HG03280 (cell line): ENCODE measurements around the gene APOBEC3C.
"Not testable (repeated sequence)": the region's sequence is repeated elsewhere in the genome, so short reads cannot be mapped to it uniquely, and the experiment has no call there.

Source experiments
- ATAC-seq: cut with Tn5 transposase; IDR thresholded peaks from one replicate; pipeline ENCODE4 v1.9.1; 2021; ENCODE audit warnings: mild to moderate bottlenecking, moderate library complexity; ENCODE audit not compliant: unreplicated experiment

Gene APOBEC3C

GRCh38 chr22:38981992-38982927, 31.8 kb upstream of the APOBEC3C start, which contains the start of gene APOBEC3B:
APOBEC3B (plus strand) TSS chr22:38982347; CDS start chr22:38982454, 107 bp downstream.
- ATAC-seq, result peak; percentile 45

- ATAC-seq, result no peak
Measured at GRCh38 chr22:38984224-38984623, 29.8 kb upstream of the APOBEC3C start.

GRCh38 chr22:38984784-38985757, 29.0 kb upstream of the APOBEC3C start:
- ATAC-seq, result peak; percentile 76

- ATAC-seq, result no peak
Measured at GRCh38 chr22:38986629-38987028, 27.4 kb upstream of the APOBEC3C start.

- ATAC-seq, result no peak
Measured at GRCh38 chr22:38987171-38987895, 26.7 kb upstream of the APOBEC3C start.

GRCh38 chr22:38989466-38989865, 24.6 kb upstream of the APOBEC3C start:
- ATAC-seq, result no peak

- ATAC-seq, result not testable (repeated sequence)
Measured at GRCh38 chr22:38992871-38993371, 21.1 kb upstream of the APOBEC3C start.

- ATAC-seq, result no peak
Measured at GRCh38 chr22:38996105-38996504, 18.0 kb upstream of the APOBEC3C start.

- no peak for ATAC-seq
Measured at GRCh38 chr22:38997518-38997917, 16.5 kb upstream of the APOBEC3C start.

- ATAC-seq, result peak; percentile 64
Measured at GRCh38 chr22:39003165-39003638, 10.9 kb upstream of the APOBEC3C start.

- no peak for ATAC-seq
Measured at GRCh38 chr22:39007177-39007576, 6.9 kb upstream of the APOBEC3C start.

GRCh38 chr22:39008271-39008850, 5.7 kb upstream of the APOBEC3C start:
- ATAC-seq, result not testable (repeated sequence)

GRCh38 chr22:39010946-39011345, 3.1 kb upstream of the APOBEC3C start:
- ATAC-seq, result no peak

GRCh38 chr22:39012533-39013511, 1.2 kb upstream of the APOBEC3C start:
- no peak for ATAC-seq

- ATAC-seq, result peak; percentile 19
Measured at GRCh38 chr22:39013561-39013941, 506 bp upstream of the APOBEC3C start.

GRCh38 chr22:39014723-39015121, 665 bp downstream of the APOBEC3C start:
- not testable (repeated sequence) for ATAC-seq

- no peak for ATAC-seq
Measured at GRCh38 chr22:39016592-39016991, 2.5 kb downstream of the APOBEC3C start.

GRCh38 chr22:39017596-39018365, 3.7 kb downstream of the APOBEC3C start:
- no peak for ATAC-seq
